HEK293 (cell line): ENCODE data around the gene TSPEAR.

Experiments used
- CTCF ChIA-PET: fragments of 350-600 bp; formaldehyde crosslinking; extraction: SDS; loops from one replicate; lab custom pipeline; 2021; ENCODE audit warnings: antibody characterized with exemption; lab: Yijun Ruan, JAX
- POLR2A ChIA-PET: fragments of 300-600 bp; formaldehyde crosslinking; extraction: SDS; loops from one replicate; lab custom pipeline; 2020; ENCODE audit warnings: antibody characterized with exemption, inconsistent platforms; lab: Yijun Ruan, JAX
- H3K27ac ChIP-seq: fragments of 200-500 bp; sonication (Bioruptor generic); 2 replicates; pipeline ENCODE4 v1.5.1; 2014; ENCODE audit warnings: low read depth, low read length, control low read depth, inconsistent platforms; ENCODE audit errors: extremely low read depth
- H3K36me3 ChIP-seq, 2 experiments: fragments of 200-500 bp in 1 of 2; sonication (Bioruptor generic) in 1 of 2; 1 replicate in 1 of 2; 2 replicates in 1 of 2; pipeline ENCODE4 v1.5.1; 2014 to 2017; ENCODE audit warnings: inconsistent platforms in 2 of 2, low read length in 2 of 2; ENCODE audit not compliant: control insufficient read depth in 2 of 2, insufficient read depth in 1 of 2
- H3K4me1 ChIP-seq: fragments of 200-500 bp; sonication (Bioruptor generic); 2 replicates; pipeline ENCODE4 v1.5.1; 2014; ENCODE audit warnings: mild to moderate bottlenecking, low read length, inconsistent platforms; ENCODE audit not compliant: control insufficient read depth, insufficient read depth
- H3K4me3 ChIP-seq: 2 replicates; pipeline ENCODE4 v1.5.1; 2011; ENCODE audit warnings: low read depth, mild to moderate bottlenecking, control low read depth, low read length, moderate library complexity
- H3K9me3 ChIP-seq: fragments of 200-500 bp; sonication (Bioruptor generic); 2 replicates; pipeline ENCODE4 v1.5.1; 2014; ENCODE audit warnings: low read depth, low read length, inconsistent platforms; ENCODE audit not compliant: control insufficient read depth, insufficient read depth
- ATF2 ChIP-seq: fragments of 450-650 bp; formaldehyde crosslinking; IDR thresholded peaks from 2 replicates; pipeline ENCODE4 v1.5.1; 2016; ENCODE audit warnings: missing biosample characterization, missing genetic modification characterization, low read depth
- PRDM2 ChIP-seq: fragments of 450-650 bp; formaldehyde crosslinking; IDR thresholded peaks from 2 replicates; pipeline ENCODE4 v1.5.1; 2016; ENCODE audit warnings: missing biosample characterization, missing genetic modification characterization, borderline replicate concordance
- RBAK ChIP-seq: fragments of 450-650 bp; formaldehyde crosslinking; IDR thresholded peaks from 2 replicates; pipeline ENCODE4 v1.5.1; 2016; ENCODE audit warnings: missing biosample characterization, missing genetic modification characterization
- REPIN1 ChIP-seq: fragments of 450-650 bp; formaldehyde crosslinking; IDR thresholded peaks from 2 replicates; pipeline ENCODE4 v1.5.1; 2017; ENCODE audit warnings: missing biosample characterization, missing genetic modification characterization, low read depth
- ZNF202 ChIP-seq: fragments of 450-650 bp; formaldehyde crosslinking; IDR thresholded peaks from 2 replicates; pipeline ENCODE4 v1.5.1; 2016; ENCODE audit warnings: missing biosample characterization, missing genetic modification characterization, borderline replicate concordance
- ZNF350 ChIP-seq: fragments of 450-650 bp; formaldehyde crosslinking; IDR thresholded peaks from 2 replicates; pipeline ENCODE4 v1.5.0; 2017; ENCODE audit warnings: missing biosample characterization, mild to moderate bottlenecking, missing genetic modification characterization
- ZNF391 ChIP-seq: fragments of 450-650 bp; formaldehyde crosslinking; IDR thresholded peaks from 2 replicates; pipeline ENCODE4 v1.5.1; 2016; ENCODE audit warnings: low read depth, missing biosample characterization, missing genetic modification characterization, borderline replicate concordance
- ZNF473 ChIP-seq: fragments of 450-650 bp; formaldehyde crosslinking; IDR thresholded peaks from 2 replicates; pipeline ENCODE4 v1.5.1; 2017; ENCODE audit warnings: missing biosample characterization, missing genetic modification characterization
- ZNF548 ChIP-seq: fragments of 450-650 bp; formaldehyde crosslinking; IDR thresholded peaks from 2 replicates; pipeline ENCODE4 v1.5.1; 2016; ENCODE audit warnings: missing biosample characterization, missing genetic modification characterization
- ZNF560 ChIP-seq: fragments of 450-650 bp; formaldehyde crosslinking; IDR thresholded peaks from 2 replicates; pipeline ENCODE4 v1.5.1; 2017; ENCODE audit warnings: missing biosample characterization, missing genetic modification characterization, borderline replicate concordance
- ZNF610 ChIP-seq: fragments of 450-650 bp; formaldehyde crosslinking; IDR thresholded peaks from 2 replicates; pipeline ENCODE4 v1.5.1; 2016; ENCODE audit warnings: missing biosample characterization, missing genetic modification characterization, borderline replicate concordance
- ZXDB ChIP-seq: fragments of 450-650 bp; formaldehyde crosslinking; IDR thresholded peaks from 2 replicates; pipeline ENCODE4 v1.5.1; 2016; ENCODE audit warnings: missing biosample characterization, missing genetic modification characterization
- TF ChIP-seq, protein P1 (sequence below): fragments of 450-650 bp; formaldehyde crosslinking; IDR thresholded peaks from 2 replicates; pipeline ENCODE4 v1.5.1; 2017; ENCODE audit warnings: missing biosample characterization, missing genetic modification characterization

TSPEAR gene

DNA sequence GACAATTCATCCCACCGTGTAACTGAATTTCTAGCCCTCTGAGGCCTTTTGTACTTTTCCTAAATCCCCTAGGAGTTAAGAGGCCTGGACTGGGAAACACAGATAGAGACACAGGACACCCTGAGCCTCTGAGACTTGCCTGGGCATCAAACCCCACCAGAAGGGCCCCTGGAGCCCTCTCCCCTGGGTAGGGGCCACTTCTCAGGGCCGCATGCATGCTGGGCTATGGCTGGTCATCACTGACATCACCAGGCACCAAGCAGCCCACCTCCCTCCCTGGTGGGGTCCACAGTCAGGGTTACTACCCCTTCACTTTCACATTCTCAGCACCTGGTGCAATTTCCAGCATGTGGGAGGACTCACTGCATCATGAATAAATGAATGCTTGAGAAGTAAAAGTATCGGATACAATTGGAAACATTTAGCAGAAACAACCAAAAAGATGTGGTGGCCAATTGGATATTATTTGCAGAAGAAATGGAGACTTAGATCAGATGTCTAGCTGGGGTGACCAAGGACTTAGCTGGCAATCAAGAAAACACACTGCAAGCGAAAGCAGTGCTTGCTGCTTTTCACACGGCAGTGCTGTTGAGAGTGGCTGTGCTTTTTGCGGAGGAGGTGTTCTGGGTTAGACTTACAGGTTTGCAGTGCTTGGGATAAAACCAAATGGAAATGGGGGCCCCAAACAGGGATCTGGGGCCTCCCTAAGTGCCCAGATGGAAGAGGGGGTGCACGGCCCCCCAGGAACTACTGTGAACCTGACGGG is 111.9 kb downstream of the TSPEAR start:
- CTCF ChIA-PET = interaction anchor here (0.5 to 0.9 kb wide), 4 partner anchors 44 to 1144 kb away, joined by 3 read pairs; no protein-coding TSS in a partner anchor
- Histone ChIP-seq H3K4me3 (no peak overlapping the region), H3K27ac (no peak overlapping the region), H3K36me3 (no peaks in the 10 kb centered on the region), H3K4me1 (no peaks in the 10 kb centered on the region), H3K9me3 (no peaks in the 10 kb centered on the region)
- TF ChIP-seq ZNF548 (tag by site-specific recombination) (no peak), ZXDB (tag by site-specific recombination) (no peak), ZNF350 (tag by site-specific recombination) (no peak), ZNF202 (no peak), ZNF391 (tag by site-specific recombination) (no peak)
- TF ChIP-seq, protein P1, sequence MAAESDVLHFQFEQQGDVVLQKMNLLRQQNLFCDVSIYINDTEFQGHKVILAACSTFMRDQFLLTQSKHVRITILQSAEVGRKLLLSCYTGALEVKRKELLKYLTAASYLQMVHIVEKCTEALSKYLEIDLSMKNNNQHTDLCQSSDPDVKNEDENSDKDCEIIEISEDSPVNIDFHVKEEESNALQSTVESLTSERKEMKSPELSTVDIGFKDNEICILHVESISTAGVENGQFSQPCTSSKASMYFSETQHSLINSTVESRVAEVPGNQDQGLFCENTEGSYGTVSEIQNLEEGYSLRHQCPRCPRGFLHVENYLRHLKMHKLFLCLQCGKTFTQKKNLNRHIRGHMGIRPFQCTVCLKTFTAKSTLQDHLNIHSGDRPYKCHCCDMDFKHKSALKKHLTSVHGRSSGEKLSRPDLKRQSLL = no peak
- POLR2A ChIA-PET = no interaction called here

GRCh38 chr21:44598061-44598460 is 113.3 kb downstream of the TSPEAR start:
- CTCF ChIA-PET = no interaction called here
- POLR2A ChIA-PET = no interaction called here
- H3K27ac ChIP-seq = no peak overlapping the region
- TF ChIP-seq PRDM2 (tag by site-specific recombination) = no peak
- no peak for TF ChIP-seq ZNF560 (tag by site-specific recombination)
- no peak for TF ChIP-seq ZNF473
- TF ChIP-seq RBAK (tag by site-specific recombination) = no peak
- TF ChIP-seq ZNF610 (tag by site-specific recombination) = no peak
- TF ChIP-seq REPIN1 (tag by site-specific recombination) = no peak
- TF ChIP-seq ATF2 (tag by site-specific recombination) = no peak
- TF ChIP-seq, all 188 proteins: peak for 0
- Histone ChIP-seq H3K4me1 (no peaks in the 10 kb centered on the region), H3K9me3 (no peaks in the 10 kb centered on the region), H3K4me3 (no peak overlapping the region), H3K36me3 (no peaks in the 10 kb centered on the region)
